B cell (primary cell): ENCODE data around the gene PHF21A.

Source experiments
- CTCF ChIP-seq: fragments of 200-600 bp; IDR thresholded peaks from one replicate; pipeline ENCODE4 v1.8.0; 2022; ENCODE audit warnings: antibody characterized with exemption, mild to moderate bottlenecking
- EZH2 ChIP-seq: IDR thresholded peaks from 2 replicates; pipeline ENCODE4 v1.6.1; 2012; ENCODE audit warnings: borderline replicate concordance, low read depth, mild to moderate bottlenecking, moderate library complexity, low read length; ENCODE audit not compliant: insufficient read depth, poor library complexity, severe bottlenecking

GRCh38 chr11:46112961-46113607 is 8.2 kb downstream of the PHF21A start:
- TF ChIP-seq CTCF = no peak
- TF ChIP-seq EZH2 = no peak
